Activated T-cell treated with anti-CD3 and anti-CD28 coated beads for 48 hours (primary cell): ENCODE measurements around the gene CBFA2T3.
"Not testable (repeated sequence)": the region's sequence is repeated elsewhere in the genome, so short reads cannot be mapped to it uniquely, and the experiment has no call there.

Experiments used
- DNase-seq: peaks from one replicate; pipeline ENCODE4 v3.0.0-alpha.2; 2020; ENCODE audit warnings: low read depth

The CBFA2T3 gene

DNA sequence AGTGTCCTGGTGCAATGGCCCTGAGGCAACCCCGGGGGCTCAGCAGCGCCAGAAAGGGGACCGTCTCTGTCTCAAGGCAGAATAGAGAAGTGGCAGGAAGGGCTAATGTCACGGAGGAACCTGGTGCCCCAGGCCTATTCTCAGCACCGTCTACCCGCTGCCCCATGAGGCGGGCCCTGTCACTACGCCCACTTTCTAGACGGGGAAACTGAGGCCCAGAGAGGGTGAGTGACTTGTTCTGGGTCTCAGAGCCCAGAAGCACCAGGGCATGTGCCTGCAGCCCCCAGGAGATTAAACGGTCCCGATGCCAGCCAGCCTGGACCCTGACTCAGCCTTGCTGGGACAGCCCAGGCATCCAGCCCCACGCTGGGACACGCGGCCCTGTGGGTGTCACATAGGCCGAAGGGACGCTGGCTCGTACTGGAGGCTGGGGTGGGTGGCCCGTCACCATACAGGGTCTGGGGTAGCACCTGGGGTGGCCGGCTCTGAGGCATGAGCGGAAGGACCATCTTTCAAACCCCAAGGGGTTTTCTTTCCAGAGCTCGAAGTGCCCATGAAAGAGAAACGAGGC lies 70.4 kb downstream of the CBFA2T3 start:
- DNase-seq: no peak

DNA sequence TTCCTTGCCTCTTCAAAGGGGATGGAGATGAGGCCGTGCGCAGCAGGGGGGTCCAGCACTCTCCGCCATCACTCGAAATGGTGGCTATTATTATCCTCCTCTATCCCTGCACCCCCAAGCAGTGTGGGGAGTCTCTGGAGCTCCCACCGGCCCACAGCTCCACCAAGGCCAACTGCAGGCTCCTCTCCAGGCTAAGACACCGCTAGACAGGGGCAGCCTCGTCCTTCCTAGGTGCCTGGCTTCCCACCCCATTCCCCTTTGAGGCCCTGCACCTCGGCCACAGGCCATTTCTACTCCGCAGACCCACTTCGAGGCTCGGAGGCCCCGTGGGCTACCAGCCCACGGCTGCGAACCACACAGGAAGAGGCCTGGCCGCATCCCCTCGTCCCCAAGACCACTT lies 71.0 kb downstream of the CBFA2T3 start:
- no peak for DNase-seq

DNA sequence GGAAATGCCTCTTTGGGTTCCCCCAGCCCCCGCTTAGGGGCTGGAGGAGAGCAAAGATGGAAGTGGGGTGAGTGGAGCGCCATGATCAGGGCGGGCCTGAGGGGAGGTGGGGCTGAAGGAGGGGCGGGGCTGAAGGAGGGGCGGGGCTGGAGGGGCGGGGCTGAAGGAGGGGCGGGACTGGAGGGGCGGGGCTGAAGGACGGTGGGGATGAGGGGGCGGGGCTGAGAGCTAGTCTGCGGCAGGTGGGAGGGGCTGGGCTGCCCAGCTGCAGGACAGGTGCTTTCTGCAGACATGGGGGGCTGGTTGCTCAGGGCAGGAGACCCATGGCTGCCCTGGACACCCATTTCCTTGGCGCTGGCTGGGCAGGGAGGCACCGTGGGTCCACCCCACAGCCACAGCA lies 71.4 kb downstream of the CBFA2T3 start:
- peak; percentile 10 for DNase-seq

DNA sequence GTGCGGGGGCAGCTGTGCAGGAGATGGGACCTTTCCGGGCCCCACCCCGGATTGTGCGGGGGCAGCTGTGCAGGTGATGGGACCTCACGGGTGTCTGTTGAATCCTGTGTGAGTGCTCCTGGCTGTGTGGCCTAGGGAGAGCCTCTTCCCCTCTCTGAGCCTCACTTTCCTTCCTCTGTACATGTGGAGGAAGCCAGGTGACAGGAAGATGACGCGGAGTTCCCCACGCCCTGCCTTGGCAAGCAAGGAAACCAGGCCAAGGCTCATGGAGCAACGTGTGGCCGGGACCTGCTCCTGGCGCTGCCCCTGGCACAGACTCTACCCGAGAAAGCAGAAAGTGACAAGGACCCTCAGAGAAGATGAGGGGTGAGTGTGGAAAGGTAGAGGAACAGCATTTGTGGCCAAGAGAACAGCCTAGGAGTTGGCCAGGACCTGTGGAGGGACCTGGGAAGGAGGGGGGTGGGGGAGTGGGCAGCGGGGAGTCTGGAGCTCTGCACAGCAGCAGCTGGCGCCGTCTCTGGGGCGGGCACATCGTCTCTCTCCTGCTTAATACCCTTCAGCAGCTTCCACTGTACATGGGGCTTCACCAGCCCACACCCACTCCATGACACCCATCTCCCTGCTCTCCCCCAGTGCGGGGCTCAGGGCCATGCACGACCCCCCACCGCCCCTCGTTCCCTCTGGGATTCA lies 72.2 kb downstream of the CBFA2T3 start:
- no peak for DNase-seq

DNA sequence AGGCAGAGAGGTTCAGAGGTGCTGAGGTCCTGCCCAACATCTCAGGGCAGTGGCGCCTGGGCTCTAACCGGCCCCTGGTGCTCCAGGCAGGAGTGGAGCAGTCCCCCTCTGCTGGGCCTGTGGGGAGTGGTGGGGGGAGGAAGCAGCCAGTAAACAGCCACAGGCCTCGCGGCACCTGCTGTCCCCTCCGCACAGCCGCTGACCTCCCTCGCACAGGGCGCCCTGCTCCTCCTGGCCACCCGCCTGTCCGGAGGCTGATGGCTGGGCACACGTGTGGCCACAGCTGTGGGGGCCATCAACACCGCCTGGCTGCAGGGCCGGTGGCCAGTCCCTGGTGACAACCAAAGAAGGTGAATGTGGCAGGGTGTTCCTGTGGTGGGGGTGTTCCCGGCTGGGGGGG lies 73.7 kb downstream of the CBFA2T3 start:
- no peak for DNase-seq

DNA sequence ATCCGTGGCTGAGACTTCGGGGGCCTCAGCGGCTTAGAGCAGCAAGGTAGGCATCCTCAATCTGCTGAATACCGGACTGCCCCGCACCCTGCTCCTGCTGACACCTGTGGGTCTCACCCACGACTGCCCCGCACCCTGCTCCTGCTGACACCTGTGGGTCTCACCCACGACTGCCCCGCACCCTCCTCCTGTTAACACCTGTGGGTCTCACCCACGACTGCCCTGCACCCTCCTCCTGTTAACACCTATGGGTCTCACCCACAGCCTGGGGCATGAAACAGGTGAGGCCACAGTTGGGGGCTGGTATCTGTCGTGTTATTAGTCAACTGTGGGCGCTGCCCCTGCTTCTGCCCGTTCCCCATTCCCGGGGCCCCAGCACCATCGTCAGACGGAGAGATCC lies 74.3 kb downstream of the CBFA2T3 start:
- no peak for DNase-seq

DNA sequence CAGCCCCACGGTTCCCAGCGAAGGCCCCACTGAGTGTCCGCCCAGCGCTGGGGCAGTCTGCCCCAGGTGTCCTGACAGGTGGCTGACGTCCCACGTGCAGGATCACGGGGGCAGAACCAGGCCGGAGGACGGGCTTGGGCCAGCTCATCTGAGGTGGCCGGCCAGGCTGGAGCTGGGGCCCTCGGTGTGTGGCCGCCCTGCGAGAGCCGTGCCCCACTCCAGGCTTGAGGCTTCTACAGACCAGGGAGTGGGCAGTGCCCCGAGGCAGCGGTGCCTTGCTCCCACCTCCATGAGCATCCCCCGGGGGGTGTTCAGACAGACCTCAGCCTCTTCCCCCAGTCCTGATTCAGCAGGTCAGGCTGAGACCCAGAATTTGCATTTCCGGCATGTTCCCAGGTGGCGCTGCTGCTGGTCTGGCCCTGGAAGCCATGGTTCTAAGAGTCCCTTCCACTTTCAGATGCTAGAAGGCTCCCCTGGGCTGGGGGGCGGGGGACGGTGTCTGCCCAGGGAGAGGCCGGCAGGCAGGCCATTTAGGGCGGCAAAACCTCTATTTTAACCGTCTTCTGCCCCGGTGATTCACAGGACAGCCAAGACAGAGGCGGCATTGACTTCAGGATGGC lies 75.2 kb downstream of the CBFA2T3 start:
- no peak for DNase-seq

DNA sequence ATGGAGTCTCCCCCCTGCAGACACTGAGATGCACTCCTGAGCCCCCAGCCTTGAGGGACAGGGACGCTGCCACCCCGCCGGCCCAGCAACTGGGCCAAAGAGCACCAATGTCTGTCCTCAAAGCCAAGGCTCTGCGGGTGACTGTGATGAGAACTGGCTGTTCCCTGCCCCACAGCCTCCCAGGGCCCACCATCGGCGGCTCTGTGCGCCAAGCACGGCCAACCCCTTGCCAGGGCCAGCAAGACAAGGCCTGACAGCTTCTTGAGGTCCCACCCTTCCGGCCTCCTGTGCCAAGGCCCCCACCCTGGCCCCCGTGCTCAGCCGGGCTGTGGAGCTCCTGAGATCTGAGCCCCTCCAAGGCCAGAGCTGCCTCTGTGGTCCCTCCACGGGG lies 76.3 kb downstream of the CBFA2T3 start:
- DNase-seq: no peak

DNA sequence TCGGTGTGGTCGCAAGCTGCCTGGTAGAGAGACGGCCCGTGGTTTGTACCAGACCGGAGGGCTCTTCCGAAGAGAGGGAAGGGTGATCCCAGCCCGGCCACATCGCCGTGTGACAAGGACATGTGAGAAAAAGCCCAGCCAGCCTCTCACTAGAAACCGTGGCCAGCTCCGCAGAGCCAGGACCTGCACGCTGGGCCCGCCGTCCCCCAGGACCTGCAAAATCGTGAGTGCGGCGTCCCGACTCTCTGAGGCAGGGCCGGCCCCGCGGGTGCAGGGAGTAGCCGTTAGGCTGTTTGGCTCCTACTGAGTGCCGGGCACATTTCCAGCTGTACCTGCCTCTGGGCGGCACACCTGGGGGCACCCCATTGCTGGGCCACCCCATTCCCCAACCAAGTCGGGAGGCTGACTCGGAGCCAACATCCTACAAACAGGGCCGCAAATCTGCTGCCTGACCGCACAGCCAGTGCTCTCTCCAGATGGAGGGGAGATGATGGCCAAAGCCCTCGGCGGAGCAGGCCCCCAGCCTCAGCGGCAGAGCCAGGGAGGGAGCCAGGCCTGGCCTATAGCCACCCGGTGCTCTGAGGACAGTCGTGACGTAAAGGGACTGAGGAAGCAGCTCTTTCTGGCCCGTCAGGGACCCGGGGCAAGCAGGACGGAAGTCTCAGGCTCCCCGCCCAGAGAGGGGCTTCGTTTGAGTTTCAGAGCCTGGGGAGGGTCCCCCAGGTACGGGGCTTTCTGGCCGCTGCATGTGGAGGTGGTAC lies 76.9 kb downstream of the CBFA2T3 start:
- no peak for DNase-seq

DNA sequence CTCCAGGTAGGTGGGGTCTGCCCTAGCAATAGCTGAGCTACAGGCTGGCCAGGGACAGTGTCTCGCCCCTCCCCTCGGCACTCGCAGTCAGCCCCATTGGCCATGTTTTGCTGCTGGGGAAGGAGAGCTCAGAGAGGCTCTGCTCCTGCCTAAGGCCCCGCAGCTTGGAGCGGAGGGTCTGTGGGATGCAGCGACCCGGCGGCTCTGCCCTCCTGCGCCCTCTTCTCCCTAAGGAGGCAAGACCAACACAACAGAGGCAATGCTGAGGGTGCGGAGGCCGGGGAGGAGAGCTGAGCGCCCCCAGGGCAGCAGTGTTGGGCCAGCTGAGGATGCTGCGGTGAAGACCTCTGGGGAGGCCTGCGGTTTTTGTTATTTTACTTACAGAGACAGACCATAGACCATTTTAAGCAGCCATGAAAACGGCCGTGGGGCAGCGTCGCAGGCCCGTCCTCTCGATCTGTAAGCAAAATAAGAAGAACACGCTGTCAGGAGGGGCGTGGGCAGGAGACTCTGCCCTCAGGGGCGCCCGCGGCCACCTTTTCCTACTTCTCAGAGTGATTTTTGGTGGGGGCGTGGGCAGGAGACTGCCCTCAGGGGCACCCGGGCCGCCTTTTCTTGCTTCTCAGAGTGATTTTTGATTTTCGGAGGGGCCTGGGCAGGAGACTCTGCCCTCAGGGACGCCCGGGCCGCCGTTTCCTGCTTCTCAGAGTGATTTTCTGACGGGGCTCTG lies 79.1 kb downstream of the CBFA2T3 start:
- no peak for DNase-seq

DNA sequence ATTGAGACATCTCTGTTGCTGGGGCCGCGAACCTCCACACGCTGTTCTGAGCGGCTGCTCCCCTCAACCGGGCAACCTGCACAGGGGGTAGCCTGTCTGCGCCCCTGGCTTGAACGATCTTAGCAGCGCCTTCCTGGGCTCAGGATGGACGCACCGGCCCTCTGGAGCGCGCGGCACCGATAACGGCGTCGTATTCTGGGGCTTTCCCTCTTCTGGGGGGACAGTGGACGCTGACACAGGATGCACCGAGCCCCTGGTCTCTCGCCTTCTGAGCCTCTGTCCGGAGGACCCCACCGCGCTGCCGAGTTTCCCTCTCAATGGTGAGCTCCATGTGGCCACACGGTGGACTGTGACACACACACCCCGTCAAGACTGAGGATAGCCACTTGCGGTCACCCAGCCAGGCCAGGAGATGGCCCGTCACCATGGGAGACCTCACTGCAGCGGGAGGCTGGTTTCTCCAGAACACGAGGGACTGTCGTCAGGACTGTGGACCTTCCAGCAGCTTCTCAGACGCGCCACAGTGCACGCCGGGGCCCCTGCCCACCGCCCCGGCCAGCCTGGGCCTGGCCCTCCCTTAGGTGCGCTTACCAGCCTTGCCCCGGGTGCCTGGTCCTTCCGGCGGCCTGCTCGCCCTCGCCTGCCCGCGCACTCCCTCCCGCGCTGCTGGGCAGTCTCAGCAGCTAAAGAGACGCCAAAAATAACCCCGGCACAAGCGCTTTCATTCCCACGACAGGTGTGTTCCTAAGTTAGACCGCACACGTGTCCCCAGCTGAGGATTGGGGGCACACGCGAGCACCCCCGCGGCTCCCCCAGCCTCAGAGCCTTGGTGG lies 80.6 kb downstream of the CBFA2T3 start:
- no peak for DNase-seq

DNA sequence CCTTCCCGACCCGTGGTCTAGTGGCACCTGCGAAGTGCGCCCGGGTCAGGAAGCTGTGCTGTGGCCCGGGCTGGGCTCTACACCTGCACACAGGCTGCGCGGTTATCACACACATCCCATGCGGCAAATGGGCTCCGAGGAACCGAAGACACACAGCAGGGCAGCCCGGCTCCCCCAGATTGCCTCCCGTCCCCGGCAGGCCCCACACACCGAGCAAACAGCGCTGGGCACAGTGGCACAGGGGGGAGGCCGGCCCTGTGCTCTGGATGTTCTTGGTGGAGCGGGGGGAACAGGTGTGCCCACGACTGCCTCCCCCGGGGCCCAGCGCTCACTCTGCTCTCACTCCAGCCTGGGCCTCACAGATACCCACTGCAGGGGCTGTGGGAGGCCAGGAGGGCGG lies 81.7 kb downstream of the CBFA2T3 start:
- no peak for DNase-seq

DNA sequence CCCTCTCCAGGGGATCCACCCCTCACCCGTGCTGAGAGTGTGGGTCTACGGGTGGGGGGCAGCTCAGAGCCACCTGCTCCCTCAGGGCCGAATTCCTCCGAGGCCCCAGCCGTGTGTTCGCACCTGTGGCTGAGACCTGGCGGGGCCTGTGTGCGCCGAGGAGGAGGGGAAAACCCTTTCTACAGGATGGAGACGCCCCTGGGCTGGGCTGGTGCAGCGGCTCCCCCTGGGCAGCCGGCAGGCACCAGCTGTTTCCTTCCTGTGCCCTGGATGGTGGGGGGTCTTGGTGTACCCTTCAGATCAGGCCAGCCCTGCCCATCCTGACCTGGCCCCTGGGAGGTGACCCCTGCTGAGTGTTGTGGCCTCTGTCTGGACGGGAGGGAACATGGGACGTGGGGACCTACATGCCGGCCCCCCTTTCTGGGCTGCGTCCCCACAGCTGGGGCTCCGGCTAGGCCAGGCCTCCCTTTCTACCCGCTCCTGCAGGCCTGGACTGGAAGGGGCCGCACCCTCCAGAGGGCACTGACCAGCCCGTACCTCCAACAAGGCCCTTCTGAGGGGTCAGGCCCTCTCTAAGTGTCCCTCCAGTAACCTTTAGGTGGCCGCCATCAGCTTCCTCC lies 82.2 kb downstream of the CBFA2T3 start:
- DNase-seq: no peak

DNA sequence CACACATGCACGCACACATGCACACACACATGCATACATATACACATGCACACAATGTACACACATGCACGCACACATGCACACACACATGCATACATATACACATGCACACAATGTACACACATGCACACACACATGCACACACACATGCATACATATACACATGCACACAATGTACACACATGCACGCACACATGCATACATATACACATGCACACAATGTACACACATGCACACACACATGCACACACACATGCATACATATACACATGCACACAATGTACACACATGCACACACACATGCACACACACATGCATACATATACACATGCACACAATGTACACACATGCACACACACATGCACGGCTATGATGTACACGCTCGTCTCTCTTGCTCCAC lies 82.7 kb downstream of the CBFA2T3 start:
- DNase-seq: not testable (repeated sequence)

DNA sequence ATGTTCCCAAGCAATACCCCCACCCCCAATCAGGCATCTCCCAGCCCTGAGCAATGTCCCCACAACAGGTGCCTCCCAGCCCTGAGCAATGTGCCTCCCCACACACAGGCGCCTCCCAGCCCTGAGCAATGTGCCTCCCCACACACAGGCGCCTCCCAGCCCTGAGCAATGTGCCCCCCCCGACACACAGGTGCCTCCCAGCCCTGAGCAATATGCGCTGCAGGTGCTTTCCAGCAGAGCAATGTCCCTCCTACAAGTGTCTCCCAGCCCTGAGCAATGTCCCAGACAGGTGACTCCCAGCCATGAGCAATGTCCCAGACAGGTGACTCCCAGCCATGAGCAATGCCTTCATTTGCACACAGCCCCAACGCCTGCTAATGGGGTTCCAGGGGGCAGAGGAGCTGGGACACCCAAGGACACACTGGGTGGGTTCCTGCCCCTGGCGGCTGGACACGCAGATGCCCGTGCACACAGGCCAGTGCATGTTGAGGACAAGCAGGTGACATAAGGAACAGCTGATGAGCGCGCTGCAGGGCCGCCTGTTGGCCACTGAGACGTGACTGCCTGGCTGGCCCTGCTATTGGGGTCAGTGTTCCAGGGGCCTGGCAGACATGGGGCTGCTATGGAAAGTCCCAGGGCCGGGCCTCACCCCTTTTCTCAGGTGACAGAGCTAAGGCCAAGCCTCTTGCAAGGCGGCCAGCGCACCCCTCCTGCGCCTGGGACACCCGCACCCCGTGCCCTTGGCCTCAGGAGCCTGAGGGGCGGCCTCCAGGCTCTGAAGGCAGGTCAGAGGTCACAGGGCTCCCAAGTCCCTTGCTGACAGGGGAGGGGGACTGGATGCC lies 83.7 kb downstream of the CBFA2T3 start:
- no peak for DNase-seq

DNA sequence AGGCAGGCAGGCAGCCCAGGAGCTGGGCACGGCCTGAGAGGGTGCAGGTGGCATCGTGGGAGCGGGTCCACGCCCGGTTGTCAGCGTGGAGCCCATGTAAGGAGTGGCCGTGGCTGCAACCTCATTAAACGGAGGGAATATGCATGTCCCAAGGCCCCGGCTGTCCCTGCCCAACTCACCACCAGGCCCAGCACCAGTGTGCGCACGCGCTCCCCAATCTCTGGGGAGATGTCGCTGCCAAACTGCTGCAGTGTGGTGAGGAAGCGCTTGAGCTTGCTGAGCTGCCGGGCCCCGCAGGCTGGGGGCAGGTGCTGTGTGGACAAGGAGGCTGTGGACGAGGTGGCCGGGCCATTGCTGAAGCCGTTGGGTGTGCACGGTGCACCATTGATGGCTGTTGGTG lies 84.9 kb downstream of the CBFA2T3 start:
- DNase-seq: no peak

DNA sequence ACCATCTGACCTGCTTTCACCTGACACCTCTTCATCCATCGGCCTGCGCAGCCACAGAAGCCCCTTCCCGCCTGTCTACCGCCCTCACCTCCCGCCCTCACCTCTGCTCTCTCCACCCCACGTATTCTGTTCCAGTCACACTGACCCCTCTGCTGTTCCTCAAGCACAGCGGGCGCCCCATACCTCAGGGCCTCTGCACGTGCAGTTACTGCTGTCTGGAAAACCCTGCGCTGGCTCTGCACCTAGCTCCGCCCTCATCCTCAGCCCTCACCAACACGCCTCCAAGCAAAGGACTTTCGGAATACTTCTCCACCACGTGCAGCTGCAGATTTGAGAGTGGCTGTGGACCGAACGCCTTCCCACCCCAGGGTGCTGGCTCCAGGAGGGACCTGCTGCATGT lies 85.9 kb downstream of the CBFA2T3 start:
- no peak for DNase-seq

DNA sequence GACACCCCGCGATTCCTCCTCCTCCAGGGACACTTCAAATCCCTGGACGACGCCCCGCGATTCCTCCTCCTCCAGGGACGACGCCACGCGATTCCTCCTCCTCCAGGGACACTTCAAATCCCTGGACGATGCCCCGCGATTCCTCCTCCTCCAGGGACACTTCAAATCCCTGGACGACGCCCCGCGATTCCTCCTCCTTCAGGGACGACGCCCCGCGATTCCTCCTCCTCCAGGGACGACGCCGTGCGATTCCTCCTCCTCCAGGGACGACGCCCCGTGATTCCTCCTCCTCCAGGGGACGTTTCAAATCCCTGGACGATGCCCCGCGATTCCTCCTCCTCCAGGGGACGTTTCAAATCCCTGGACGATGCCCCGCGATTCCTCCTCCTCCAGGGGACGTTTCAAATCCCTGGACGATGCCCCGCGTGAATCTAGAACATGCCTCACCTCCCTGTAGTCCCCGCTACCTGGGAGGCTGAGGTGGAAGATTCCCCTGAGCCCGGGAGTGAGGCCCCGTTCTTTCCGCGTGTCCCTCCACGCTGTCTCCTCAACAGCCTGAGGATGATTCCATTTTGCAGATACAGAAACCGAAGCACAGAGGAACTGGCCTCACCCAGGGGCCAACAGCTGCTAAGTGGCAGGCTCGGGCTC lies 87.2 kb downstream of the CBFA2T3 start:
- not testable (repeated sequence) for DNase-seq
